IPS-18c (cell line): ENCODE results near the gene THBS1.

Experiments
- H3K4me3 ChIP-seq: 2 replicates; pipeline ENCODE4 v1.7.0; 2013; ENCODE audit warnings: low read depth, mild to moderate bottlenecking, low read length, moderate library complexity; ENCODE audit not compliant: insufficient read depth
- H3K9me3 ChIP-seq: one replicate; pipeline ENCODE4 v1.6.1; 2013; ENCODE audit warnings: mild to moderate bottlenecking, low read length, moderate library complexity; ENCODE audit not compliant: control insufficient read depth, insufficient read depth

The THBS1 gene

DNA sequence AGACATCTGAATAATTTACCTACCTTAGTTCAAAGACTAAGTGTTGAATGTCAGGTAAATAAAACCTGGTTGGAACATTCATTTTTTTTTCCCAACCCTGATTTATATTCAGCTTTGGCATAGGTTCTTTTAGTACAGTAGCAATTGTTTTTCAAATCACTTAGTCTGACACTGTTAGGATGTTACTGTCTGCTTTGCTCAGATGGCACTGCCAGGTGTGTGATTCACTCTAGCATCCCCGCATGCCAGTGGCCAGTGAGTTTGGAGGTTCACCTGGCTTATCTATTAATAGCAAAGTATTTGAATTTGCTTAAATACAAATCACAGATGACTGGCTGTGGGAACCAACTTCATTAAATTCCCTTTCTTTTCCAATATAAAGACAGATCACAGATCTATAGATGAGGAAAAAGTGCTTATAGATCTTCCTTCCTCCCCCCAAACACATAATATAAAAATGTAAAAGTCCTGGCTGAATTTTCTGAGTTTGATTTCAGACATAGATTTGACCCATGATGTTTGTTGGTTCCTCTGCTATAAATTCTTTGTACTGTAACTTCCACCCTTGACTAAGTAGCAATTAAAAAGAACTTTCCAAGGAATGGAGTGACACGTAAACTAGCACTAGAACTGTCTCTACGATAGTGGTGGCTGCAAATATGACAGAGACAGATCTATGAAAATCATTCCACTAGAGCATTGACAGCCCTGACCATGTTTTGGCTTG is 3.9 kb downstream of the THBS1 start:
- Histone ChIP-seq H3K9me3 (no peaks in the 10 kb centered on the region), H3K4me3 (no peak overlapping the region)

GRCh38 chr15:39585389-39585841 is 4.5 kb downstream of the THBS1 start:
- Histone ChIP-seq H3K9me3 (no peaks in the 10 kb centered on the region), H3K4me3 (no peak overlapping the region)

GRCh38 chr15:39585871-39586301 is 5.0 kb downstream of the THBS1 start:
- Histone ChIP-seq H3K9me3 (no peaks in the 10 kb centered on the region), H3K4me3 (no peak overlapping the region)

- Histone ChIP-seq H3K9me3 (no peaks in the 10 kb centered on the region), H3K4me3 (no peak overlapping the region)
Measured at GRCh38 chr15:39586387-39587095, 5.7 kb downstream of the THBS1 start.

GRCh38 chr15:39587096-39587721 is 6.3 kb downstream of the THBS1 start:
- no peak overlapping the region for H3K4me3 ChIP-seq

GRCh38 chr15:39587731-39588530 is 7.1 kb downstream of the THBS1 start:
- no peaks in the 10 kb centered on the region for H3K9me3 ChIP-seq
- H3K4me3 ChIP-seq = no peak overlapping the region

More at GRCh38 chr15:39587096-39587721, 6.3 kb downstream of the THBS1 start:
- no peaks in the 10 kb centered on the region for H3K9me3 ChIP-seq

- H3K4me3 ChIP-seq = no peak overlapping the region
- no peaks in the 10 kb centered on the region for H3K9me3 ChIP-seq
Measured at GRCh38 chr15:39588531-39589192, 7.8 kb downstream of the THBS1 start.

DNA sequence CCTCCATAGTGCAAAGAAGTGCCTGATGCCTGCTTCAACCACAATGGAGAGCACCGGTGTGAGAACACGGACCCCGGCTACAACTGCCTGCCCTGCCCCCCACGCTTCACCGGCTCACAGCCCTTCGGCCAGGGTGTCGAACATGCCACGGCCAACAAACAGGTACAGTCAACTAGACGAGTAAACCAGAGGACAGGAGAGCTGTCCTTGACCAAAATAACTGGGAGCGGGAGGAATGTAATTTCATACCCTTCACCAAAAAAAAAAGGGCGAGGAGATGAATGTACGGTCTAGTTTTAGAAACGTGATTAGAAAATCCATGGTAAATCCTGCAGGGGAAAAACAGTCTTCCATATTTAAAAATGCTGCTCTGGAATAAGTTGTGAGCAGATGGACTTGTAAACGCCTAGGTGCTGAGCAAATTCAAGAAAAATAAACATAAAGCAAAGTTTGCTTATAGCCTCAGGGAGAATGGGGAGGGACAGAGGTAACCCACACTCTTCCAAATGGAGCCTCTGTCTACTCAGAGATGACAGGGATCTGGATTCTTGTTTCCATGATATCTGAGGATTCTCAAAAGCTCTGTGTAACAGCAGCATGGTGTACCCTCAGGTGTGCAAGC is 8.4 kb downstream of the THBS1 start:
- Histone ChIP-seq H3K9me3 (no peaks in the 10 kb centered on the region), H3K4me3 (no peak overlapping the region)

- Histone ChIP-seq H3K4me3 (no peak overlapping the region), H3K9me3 (no peaks in the 10 kb centered on the region)
Measured at GRCh38 chr15:39589815-39590644, 9.2 kb downstream of the THBS1 start.

- H3K4me3 ChIP-seq = no peak overlapping the region
Measured at GRCh38 chr15:39591141-39591895, 10.4 kb downstream of the THBS1 start.

DNA sequence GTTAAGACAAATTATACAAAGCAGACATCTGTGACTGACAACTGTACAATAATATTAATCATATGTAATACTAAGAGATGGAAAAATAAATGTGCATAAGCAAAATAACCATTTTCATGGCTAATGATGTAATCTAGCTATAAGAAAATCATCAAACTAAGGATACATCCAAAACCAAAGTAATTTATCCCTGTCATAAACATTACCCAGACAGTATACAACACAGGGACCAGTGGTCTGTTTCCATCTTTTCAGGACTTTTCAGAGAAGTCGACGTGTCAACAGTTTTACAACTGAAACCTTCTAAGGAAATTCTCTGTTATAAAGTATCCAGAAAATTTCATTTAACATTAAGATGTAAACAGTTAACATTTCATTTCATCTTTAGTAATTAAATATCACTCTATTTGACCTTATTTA is 11.0 kb downstream of the THBS1 start:
- no peak overlapping the region for H3K4me3 ChIP-seq
- H3K9me3 ChIP-seq = no peaks in the 10 kb centered on the region

More at GRCh38 chr15:39591141-39591895, 10.4 kb downstream of the THBS1 start:
- no peaks in the 10 kb centered on the region for H3K9me3 ChIP-seq

DNA sequence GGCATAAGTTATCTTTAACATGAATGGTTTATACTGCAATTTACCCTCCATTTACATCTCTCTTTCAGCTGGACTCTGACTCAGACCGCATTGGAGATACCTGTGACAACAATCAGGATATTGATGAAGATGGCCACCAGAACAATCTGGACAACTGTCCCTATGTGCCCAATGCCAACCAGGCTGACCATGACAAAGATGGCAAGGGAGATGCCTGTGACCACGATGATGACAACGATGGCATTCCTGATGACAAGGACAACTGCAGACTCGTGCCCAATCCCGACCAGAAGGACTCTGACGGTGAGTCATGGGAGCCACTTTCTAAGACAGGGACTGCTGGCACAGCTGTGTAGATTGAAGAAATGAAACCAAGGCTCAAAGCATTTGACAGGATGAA is 11.6 kb downstream of the THBS1 start:
- Histone ChIP-seq H3K4me3 (no peak overlapping the region), H3K9me3 (no peaks in the 10 kb centered on the region)

GRCh38 chr15:39593071-39593655 is 12.3 kb downstream of the THBS1 start:
- Histone ChIP-seq H3K4me3 (no peak overlapping the region), H3K9me3 (no peaks in the 10 kb centered on the region)

DNA sequence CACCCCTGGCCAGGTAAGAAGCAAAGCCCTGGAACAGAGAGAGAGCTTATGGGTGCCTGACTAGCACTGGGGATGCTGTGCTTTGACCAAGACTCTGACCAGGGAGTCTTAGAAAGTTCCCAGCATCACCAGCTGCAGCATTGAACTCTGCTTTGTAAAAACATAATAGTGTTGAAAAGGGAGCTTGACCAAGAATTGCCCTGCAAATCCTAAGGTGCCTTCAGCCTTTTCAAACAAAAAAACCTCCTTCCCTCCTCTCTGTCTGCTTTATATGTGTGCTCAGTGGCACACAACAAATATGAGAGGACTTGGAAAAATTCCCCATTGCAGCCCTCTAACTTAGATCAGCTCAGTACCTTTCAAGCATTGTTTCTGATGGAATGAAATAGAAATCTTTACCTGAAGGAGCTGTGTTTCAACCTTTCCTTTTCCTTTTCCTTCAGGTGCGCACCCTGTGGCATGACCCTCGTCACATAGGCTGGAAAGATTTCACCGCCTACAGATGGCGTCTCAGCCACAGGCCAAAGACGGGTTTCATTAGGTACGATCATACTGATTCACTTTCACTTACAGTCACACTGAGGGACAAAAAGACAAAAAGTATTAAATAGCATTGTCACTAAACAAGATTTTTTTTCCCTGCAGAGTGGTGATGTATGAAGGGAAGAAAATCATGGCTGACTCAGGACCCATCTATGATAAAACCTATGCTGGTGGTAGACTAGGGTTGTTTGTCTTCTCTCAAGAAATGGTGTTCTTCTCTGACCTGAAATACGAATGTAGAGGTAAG is 13.0 kb downstream of the THBS1 start:
- Histone ChIP-seq H3K4me3 (no peak overlapping the region), H3K9me3 (no peaks in the 10 kb centered on the region)
